AG04450 (cell line): ENCODE results near the gene POP4. TPM values are rescaled to one million over a fixed set of nuclear protein-coding genes. Genes with fewer than 3 reads are reported as not detected.

Experiments used
- CTCF ChIA-PET: fragments of 300-600, 350-600 bp; formaldehyde crosslinking; extraction: SDS; loops from one replicate; lab custom pipeline; 2022; ENCODE audit warnings: antibody characterized with exemption, inconsistent platforms; lab: Charles Lee
- POLR2A ChIA-PET: fragments of 350-600 bp; formaldehyde crosslinking; extraction: SDS; loops from one replicate; lab custom pipeline; 2021; ENCODE audit warnings: antibody characterized with exemption, inconsistent platforms; lab: Yijun Ruan, JAX
- DNase-seq: peaks from one replicate; pipeline ENCODE4 v3.0.0-alpha.2; 2011; ENCODE audit warnings: low read depth, low spot score
- H3K27ac ChIP-seq: one replicate; pipeline ENCODE4 v1.5.1; 2012; ENCODE audit warnings: low read depth, low read length, control low read depth
- H3K27me3 ChIP-seq: one replicate; pipeline ENCODE4 v1.6.0; 2012; ENCODE audit warnings: low read length; ENCODE audit not compliant: control insufficient read depth, insufficient read depth
- H3K4me3 ChIP-seq: 2 replicates; pipeline ENCODE4 v1.5.1; 2011; ENCODE audit warnings: mild to moderate bottlenecking, low read depth, low read length, control low read depth
- H3K9me3 ChIP-seq: 2 replicates; pipeline ENCODE4 v1.5.1; 2012; ENCODE audit warnings: low read length; ENCODE audit not compliant: control insufficient read depth, insufficient read depth
- polyA plus RNA-seq: library from polyadenylated mRNA; depleted of rRNA; stranded (reverse); fragments of >200 nt; gene quantifications from 2 replicates; pipeline ENCODE4 v1.2.3, GENCODE V29; 2011
- TF ChIP-seq, protein P1 (sequence below): IDR thresholded peaks from 2 replicates; pipeline ENCODE4 v1.5.1; 2011; ENCODE audit warnings: low read depth, low read length, control low read depth, inconsistent platforms

POP4 gene
- polyA plus RNA-seq, 1 experiment: 87.4 TPM

DNA sequence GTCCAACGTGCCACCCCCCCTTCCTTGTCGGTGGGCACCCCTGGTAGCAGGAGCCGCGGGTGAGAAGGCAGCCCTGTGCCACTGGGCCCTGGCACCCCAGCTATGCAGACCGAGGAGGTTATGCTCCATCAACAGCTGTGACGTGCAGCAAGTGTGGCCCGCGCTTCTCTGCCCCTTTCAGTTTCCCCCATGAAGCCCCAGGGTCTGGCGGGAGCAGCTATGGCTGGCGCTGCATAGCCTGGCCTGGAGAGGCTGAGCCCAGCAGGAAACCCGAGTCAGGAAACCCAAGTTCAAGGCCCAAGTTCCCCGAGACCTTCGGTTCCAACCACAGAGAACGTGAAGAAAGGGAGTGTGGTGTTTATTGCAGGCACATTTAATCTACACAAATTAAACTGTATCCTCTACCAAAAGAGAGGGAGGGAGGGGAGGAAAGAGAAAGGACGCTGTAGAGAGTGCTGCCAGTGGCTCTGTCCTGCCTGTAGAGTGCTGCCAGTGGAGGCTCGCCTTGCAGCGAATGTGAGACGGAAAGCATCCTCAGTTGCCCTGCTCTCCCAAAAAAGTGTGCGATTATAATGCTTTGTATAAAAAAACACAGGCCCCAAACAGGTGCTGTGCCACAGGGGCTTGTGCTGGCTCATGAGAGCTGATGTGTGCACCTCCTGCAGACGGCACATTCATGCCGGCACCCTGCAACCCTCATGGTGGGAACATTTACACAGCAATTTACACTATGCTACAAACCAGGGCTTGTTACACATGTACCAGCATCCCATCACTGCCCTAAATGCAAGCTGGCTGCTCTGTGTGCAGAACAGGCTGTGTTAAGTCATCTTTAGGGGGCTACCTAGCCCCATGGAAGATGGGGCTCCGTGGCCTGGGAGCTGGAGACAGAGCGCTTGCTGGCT lies 16.3 kb downstream of the POP4 start:
- POLR2A ChIA-PET: no interaction called here
- TF ChIP-seq, protein P1, sequence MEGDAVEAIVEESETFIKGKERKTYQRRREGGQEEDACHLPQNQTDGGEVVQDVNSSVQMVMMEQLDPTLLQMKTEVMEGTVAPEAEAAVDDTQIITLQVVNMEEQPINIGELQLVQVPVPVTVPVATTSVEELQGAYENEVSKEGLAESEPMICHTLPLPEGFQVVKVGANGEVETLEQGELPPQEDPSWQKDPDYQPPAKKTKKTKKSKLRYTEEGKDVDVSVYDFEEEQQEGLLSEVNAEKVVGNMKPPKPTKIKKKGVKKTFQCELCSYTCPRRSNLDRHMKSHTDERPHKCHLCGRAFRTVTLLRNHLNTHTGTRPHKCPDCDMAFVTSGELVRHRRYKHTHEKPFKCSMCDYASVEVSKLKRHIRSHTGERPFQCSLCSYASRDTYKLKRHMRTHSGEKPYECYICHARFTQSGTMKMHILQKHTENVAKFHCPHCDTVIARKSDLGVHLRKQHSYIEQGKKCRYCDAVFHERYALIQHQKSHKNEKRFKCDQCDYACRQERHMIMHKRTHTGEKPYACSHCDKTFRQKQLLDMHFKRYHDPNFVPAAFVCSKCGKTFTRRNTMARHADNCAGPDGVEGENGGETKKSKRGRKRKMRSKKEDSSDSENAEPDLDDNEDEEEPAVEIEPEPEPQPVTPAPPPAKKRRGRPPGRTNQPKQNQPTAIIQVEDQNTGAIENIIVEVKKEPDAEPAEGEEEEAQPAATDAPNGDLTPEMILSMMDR: no peak
- Histone ChIP-seq H3K27ac (no peak overlapping the region), H3K9me3 (peaks cover 3% of the 10 kb centered on the region), H3K27me3 (peaks cover 9% of the 10 kb centered on the region), H3K4me3 (no peak overlapping the region)
- CTCF ChIA-PET: interaction anchor here (0.9 to 3.7 kb wide), 7 partner anchors 11 to 94 kb away, joined by 3 to 20 read pairs (median 3); no protein-coding TSS in a partner anchor
- no peak for DNase-seq

DNA sequence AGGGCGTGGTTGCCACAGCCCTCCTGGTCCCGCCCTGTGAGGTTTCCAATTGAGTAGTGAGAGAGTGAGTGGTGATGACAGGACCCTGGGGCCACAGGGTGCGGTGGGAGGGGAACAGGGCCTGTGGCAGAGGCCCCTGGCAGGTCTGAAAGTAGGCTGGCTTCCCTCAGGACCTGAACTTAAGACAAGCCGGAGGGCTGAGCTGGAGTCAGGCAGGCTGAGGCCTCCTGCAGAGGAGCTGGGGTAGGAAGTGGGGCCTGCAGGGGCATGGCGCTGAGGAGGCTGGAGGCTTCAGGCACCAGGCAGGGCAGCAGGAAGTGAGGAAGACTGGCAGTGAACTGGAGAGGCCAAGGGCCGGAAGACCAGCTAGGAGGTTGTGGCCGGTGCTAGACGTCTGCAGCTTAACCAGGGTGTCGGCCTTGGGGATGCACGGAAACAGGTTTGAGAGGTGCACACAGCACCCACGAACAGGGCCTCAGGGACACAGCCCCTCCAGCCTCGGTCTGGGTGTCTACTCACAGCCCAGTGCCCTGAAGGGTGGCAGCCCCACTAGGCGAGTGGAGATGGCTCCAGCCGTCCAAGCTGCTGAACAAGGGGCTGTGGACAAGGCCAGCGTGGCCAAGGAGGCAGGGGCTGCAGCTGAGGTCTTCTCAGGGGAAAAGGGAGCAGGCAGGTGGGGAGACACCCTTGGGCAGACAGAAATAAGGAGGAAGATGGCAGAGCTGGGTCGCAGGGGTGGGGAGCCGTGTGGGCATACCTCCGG lies 17.8 kb downstream of the POP4 start:
- Histone ChIP-seq H3K9me3 (no peaks in the 10 kb centered on the region; the same call in 1 of the 2 replicates), H3K4me3 (no peak overlapping the region), H3K27ac (no peak overlapping the region), H3K27me3 (peaks cover 9% of the 10 kb centered on the region)
- no peak for DNase-seq
- CTCF ChIA-PET: interaction anchor here (0.7 to 3.7 kb wide), 3 partner anchors 14 to 92 kb away, joined by 3 to 20 read pairs (median 3); no protein-coding TSS in a partner anchor
- POLR2A ChIA-PET: no interaction called here
- TF ChIP-seq, protein P1: no peak

DNA sequence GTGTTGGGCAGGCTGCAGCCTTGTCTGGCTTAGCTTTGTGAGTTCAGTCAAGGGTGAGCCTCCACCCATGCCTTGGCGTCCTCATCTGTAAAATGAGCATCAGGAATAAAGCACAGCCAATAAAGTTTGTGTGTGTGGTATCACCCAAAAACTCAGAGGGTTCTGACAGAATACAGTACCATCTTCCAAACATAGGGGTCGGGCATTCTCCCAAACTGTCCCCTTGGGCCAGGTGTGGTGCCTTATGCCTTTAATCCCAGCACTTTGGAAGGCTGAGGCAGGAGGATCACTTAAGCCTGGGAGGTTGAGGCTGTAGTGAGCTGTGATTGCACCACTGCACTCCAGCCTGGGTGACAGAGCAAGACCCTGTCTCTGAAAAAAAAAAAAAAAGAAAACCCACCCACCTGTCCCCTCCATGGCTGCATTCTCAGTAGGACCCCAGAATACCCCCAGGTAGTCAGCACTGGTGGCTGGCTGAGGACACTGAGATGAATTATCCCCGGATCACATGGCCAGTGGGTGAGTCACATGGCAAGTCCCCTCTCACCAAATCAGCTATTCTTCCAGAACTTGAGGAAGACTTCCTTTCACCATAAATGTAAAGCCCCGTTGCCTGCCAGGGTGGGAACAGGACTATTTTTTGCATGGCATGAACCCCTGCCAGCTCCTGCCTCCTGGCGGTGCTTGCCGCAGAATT lies 18.6 kb downstream of the POP4 start:
- TF ChIP-seq, protein P1: no peak
- CTCF ChIA-PET: interaction anchor here (1.3 to 3.7 kb wide), 2 partner anchors 70 to 92 kb away, joined by 5 to 20 read pairs; no protein-coding TSS in a partner anchor
- no peak for DNase-seq

DNA sequence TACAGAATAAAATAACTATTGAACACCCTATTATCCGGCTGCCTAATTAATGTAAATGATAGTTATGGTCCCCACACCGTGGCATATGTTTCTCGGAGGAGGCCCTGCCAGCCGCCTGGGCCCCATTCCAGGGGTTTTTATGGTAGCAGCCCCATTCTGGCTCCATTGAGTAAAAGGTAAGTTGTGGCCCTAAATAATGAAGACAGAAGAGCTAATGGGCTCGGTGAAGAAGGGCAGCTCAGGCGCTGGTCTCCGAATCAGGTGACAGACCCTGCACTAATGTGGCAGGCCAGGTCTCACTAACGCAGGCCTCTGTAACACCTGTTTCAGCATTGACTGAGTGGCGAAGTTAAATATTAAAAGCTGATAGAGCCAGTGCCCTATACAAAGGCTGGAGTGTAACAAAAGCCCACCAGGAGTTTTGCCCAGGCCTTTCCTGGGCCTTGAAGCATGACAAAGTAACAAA lies 19.1 kb downstream of the POP4 start:
- ChIA-PET CTCF (interaction anchor here (1.3 to 3.7 kb wide), 2 partner anchors 69 to 91 kb away, joined by 5 to 20 read pairs; no protein-coding TSS in a partner anchor), POLR2A (interaction anchor here (0.5 kb wide), 1 partner anchor 35 kb away, joined by 7 read pairs; no protein-coding TSS in a partner anchor)
- Histone ChIP-seq H3K4me3 (no peak overlapping the region), H3K27ac (no peak overlapping the region), H3K27me3 (peaks cover 4% of the 10 kb centered on the region), H3K9me3 (no peaks in the 10 kb centered on the region; the same call in 1 of the 2 replicates)
- TF ChIP-seq, protein P1: no peak
- no peak for DNase-seq

More for the DNA sequence above, 18.6 kb downstream of the POP4 start:
- no peaks in the 10 kb centered on the region; the same call in 1 of the 2 replicates for H3K9me3 ChIP-seq
- H3K27me3 ChIP-seq: peaks cover 6% of the 10 kb centered on the region
- POLR2A ChIA-PET: no interaction called here
- no peak overlapping the region for H3K4me3 ChIP-seq
- no peak overlapping the region for H3K27ac ChIP-seq
